Activated B cell treated with CpG ODN at 0.5 μM for 24 hours (primary cell): Measurements from ENCODE around the gene NAPEPLD. TPM values are rescaled to one million over a fixed set of nuclear protein-coding genes. Genes with fewer than 3 reads are reported as not detected.
"Not testable (repeated sequence)": the region's sequence is repeated elsewhere in the genome, so short reads cannot be mapped to it uniquely, and the experiment has no call there.

Experiments used
- ATAC-seq: fragments of 200-7000 bp; cut with Tn5 transposase; one replicate; pipeline ENCODE4 v1.10.0; 2021; ENCODE audit warnings: low read depth, mild to moderate bottlenecking, moderate library complexity
- CTCF ChIA-PET: fragments of 350-600 bp; sonication (Branson Sonifier 250); formaldehyde crosslinking; loops from one replicate; lab custom pipeline; 2021; ENCODE audit warnings: antibody characterized with exemption; lab: Charles Lee
- POLR2A ChIA-PET: fragments of 350-600 bp; sonication (Branson Sonifier 250); formaldehyde crosslinking; loops from one replicate; lab custom pipeline; 2021; ENCODE audit warnings: antibody characterized with exemption; lab: Charles Lee
- DNase-seq: peaks from one replicate; pipeline ENCODE4 v3.0.0; 2022
- H3K27ac Mint-ChIP-seq: one replicate; pipeline ENCODE4 v1.8.0; 2020; ENCODE audit warnings: mixed read lengths
- H3K27me3 Mint-ChIP-seq: one replicate; pipeline ENCODE4 v1.8.0; 2021; ENCODE audit warnings: mixed read lengths
- H3K36me3 Mint-ChIP-seq: one replicate; pipeline ENCODE4 v1.8.0; 2021; ENCODE audit warnings: low read depth, mixed read lengths
- H3K4me1 Mint-ChIP-seq: one replicate; pipeline ENCODE4 v1.8.0; 2021; ENCODE audit warnings: mixed read lengths
- H3K4me3 Mint-ChIP-seq: one replicate; pipeline ENCODE4 v1.8.0; 2020; ENCODE audit warnings: mild to moderate bottlenecking, mixed read lengths
- H3K9me3 Mint-ChIP-seq: one replicate; pipeline ENCODE4 v1.8.0; 2020; ENCODE audit warnings: mixed read lengths
- CTCF ChIP-seq: fragments of 200-600 bp; IDR thresholded peaks from one replicate; pipeline ENCODE4 v1.8.0; 2022; ENCODE audit warnings: antibody characterized with exemption, mild to moderate bottlenecking
- intact Hi-C: fragments of 100-400 bp; cut with micrococcal nuclease; formaldehyde crosslinking; loops from one replicate; pipeline ENCODE4 v1.15.1; 2024
- total RNA-seq: library from RNA; stranded (reverse); gene quantifications from 2 replicates; pipeline ENCODE4 v1.2.3, GENCODE V29; 2022

NAPEPLD gene
- total RNA-seq, 1 donor from 2014 or later, result 14.4 TPM

GRCh38 chr7:103106005-103106702, 42.7 kb downstream of the NAPEPLD start:
- no peak for DNase-seq
- peaks cover 65% of the 10 kb centered on the region for H3K36me3 Mint-ChIP-seq
- intact Hi-C loops, result no loop called here
- no peak overlapping the region for H3K4me3 Mint-ChIP-seq
- CTCF ChIA-PET, result no interaction called here
- H3K9me3 Mint-ChIP-seq, result no peaks in the 10 kb centered on the region
- no peak for TF ChIP-seq CTCF
- no peaks in the 10 kb centered on the region for H3K27me3 Mint-ChIP-seq
- POLR2A ChIA-PET, result no interaction called here
- H3K27ac Mint-ChIP-seq, result no peak overlapping the region
- no peak for ATAC-seq
- H3K4me1 Mint-ChIP-seq, result peaks cover 3% of the 10 kb centered on the region

GRCh38 chr7:103101543-103101942, 47.4 kb downstream of the NAPEPLD start:
- intact Hi-C loops, result no loop called here
- H3K9me3 Mint-ChIP-seq, result no peaks in the 10 kb centered on the region
- peaks cover 48% of the 10 kb centered on the region for H3K36me3 Mint-ChIP-seq
- ChIA-PET POLR2A (no interaction called here), CTCF (no interaction called here)
- H3K4me3 Mint-ChIP-seq, result no peak overlapping the region
- TF ChIP-seq CTCF, result no peak
- no peak for ATAC-seq
- H3K4me1 Mint-ChIP-seq, result no peaks in the 10 kb centered on the region
- H3K27me3 Mint-ChIP-seq, result no peaks in the 10 kb centered on the region
- DNase-seq, result no peak
- H3K27ac Mint-ChIP-seq, result no peak overlapping the region

- no peak for TF ChIP-seq CTCF
- Mint-ChIP-seq H3K27me3 (no peaks in the 10 kb centered on the region), H3K4me3 (no peak overlapping the region), H3K4me1 (no peaks in the 10 kb centered on the region), H3K27ac (no peak overlapping the region), H3K36me3 (peaks cover 54% of the 10 kb centered on the region), H3K9me3 (no peaks in the 10 kb centered on the region)
- CTCF ChIA-PET, result no interaction called here
- DNase-seq (no peak), ATAC-seq (no peak)
- intact Hi-C loops, result no loop called here
- POLR2A ChIA-PET, result no interaction called here
These were observed 48.6 kb downstream of the NAPEPLD start for GRCh38 chr7:103100348-103100747.

GRCh38 chr7:103097041-103097440, 51.9 kb downstream of the NAPEPLD start:
- CTCF ChIA-PET, result no interaction called here
- DNase-seq, result no peak
- no peak for ATAC-seq
- no peaks in the 10 kb centered on the region for H3K9me3 Mint-ChIP-seq
- no peak for TF ChIP-seq CTCF
- no peak overlapping the region for H3K4me3 Mint-ChIP-seq
- no peaks in the 10 kb centered on the region for H3K27me3 Mint-ChIP-seq
- no peak overlapping the region for H3K27ac Mint-ChIP-seq
- POLR2A ChIA-PET, result no interaction called here
- peaks cover 54% of the 10 kb centered on the region for H3K36me3 Mint-ChIP-seq
- no peaks in the 10 kb centered on the region for H3K4me1 Mint-ChIP-seq
- intact Hi-C loops, result no loop called here

- H3K27ac Mint-ChIP-seq, H3K27me3 Mint-ChIP-seq, ATAC-seq, DNase-seq, H3K9me3 Mint-ChIP-seq, H3K4me1 Mint-ChIP-seq, POLR2A ChIA-PET, intact Hi-C loops, H3K4me3 Mint-ChIP-seq: not testable (repeated sequence)
- CTCF ChIA-PET, result interaction anchor here (0.5 kb wide), 1 partner anchor 9 kb away, joined by 3 read pairs; no protein-coding TSS in a partner anchor
- peaks cover 56% of the 10 kb centered on the region for H3K36me3 Mint-ChIP-seq
These were observed 53.3 kb downstream of the NAPEPLD start for GRCh38 chr7:103095558-103095957.

- ChIA-PET POLR2A (no interaction called here), CTCF (no interaction called here)
- DNase-seq, result no peak
- Mint-ChIP-seq H3K4me3 (no peak overlapping the region), H3K4me1 (no peaks in the 10 kb centered on the region), H3K9me3 (no peaks in the 10 kb centered on the region), H3K27me3 (no peaks in the 10 kb centered on the region), H3K36me3 (peaks cover 61% of the 10 kb centered on the region), H3K27ac (no peak overlapping the region)
- intact Hi-C loops, result no loop called here
- no peak for TF ChIP-seq CTCF
- no peak for ATAC-seq
These were observed 54.8 kb downstream of the NAPEPLD start for GRCh38 chr7:103094102-103094501.
